Mononuclear cell (primary cell): ENCODE results near the gene LEKR1. TPM values are rescaled to one million over a fixed set of nuclear protein-coding genes. Genes with fewer than 3 reads are reported as not detected.
"Not testable (repeated sequence)": the region's sequence is repeated elsewhere in the genome, so short reads cannot be mapped to it uniquely, and the experiment has no call there.

Experiments
- H3K27me3 ChIP-seq: 2 replicates; pipeline ENCODE4 v1.6.0; 2011; ENCODE audit warnings: low read length, control low read depth; ENCODE audit not compliant: insufficient read depth
- H3K4me1 ChIP-seq: 2 replicates; pipeline ENCODE4 v1.5.1; 2011; ENCODE audit warnings: mild to moderate bottlenecking, low read length, control low read depth; ENCODE audit not compliant: insufficient read depth
- H3K4me3 ChIP-seq: 2 replicates; pipeline ENCODE4 v1.5.1; 2011; ENCODE audit warnings: mild to moderate bottlenecking, low read length, moderate library complexity
- H3K9me3 ChIP-seq: 2 replicates; pipeline ENCODE4 v1.5.1; 2011; ENCODE audit warnings: low read depth, mild to moderate bottlenecking, control low read depth, low read length
- total RNA-seq: library from RNA; depleted of rRNA; stranded (reverse); fragments of >200 nt; gene quantifications from one replicate; pipeline ENCODE4 v1.2.3, GENCODE V29; 2012

The LEKR1 gene
- total RNA-seq, 1 donor: 9.4 TPM

- peaks cover 9% of the 10 kb centered on the region for H3K4me1 ChIP-seq
- no peak overlapping the region for H3K4me3 ChIP-seq
- no peaks in the 10 kb centered on the region for H3K9me3 ChIP-seq
- no peaks in the 10 kb centered on the region for H3K27me3 ChIP-seq
These were observed 30.2 kb upstream of the LEKR1 start for GRCh38 chr3:156795890-156796481.

DNA sequence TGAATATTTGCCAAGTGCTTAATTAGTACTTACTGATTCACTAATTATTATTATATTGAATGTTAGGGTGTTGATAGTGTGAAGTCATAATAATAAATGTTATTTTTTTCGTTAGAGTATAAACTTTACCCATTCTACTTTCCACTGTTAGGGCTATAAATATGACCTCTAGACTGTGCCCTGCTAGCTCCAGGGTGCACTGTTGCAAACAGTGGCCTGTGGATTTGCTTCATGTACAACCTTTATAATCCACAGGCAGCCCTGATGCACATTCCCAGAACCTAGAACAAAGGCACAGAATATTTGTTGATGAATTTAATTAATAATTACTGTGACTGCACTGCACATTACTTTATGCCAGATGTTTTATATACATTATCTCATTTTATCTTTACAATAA lies 28.8 kb upstream of the LEKR1 start:
- H3K4me1 ChIP-seq: peaks cover 9% of the 10 kb centered on the region
- H3K9me3 ChIP-seq: no peaks in the 10 kb centered on the region
- no peaks in the 10 kb centered on the region for H3K27me3 ChIP-seq
- no peak overlapping the region for H3K4me3 ChIP-seq

- H3K27me3 ChIP-seq, H3K9me3 ChIP-seq, H3K4me1 ChIP-seq, H3K4me3 ChIP-seq: not testable (repeated sequence)
These were observed 25.9 kb upstream of the LEKR1 start for GRCh38 chr3:156800287-156800686.

- Histone ChIP-seq H3K9me3 (no peaks in the 10 kb centered on the region), H3K4me3 (no peak overlapping the region), H3K4me1 (no peaks in the 10 kb centered on the region), H3K27me3 (no peaks in the 10 kb centered on the region)
These were observed 24.4 kb upstream of the LEKR1 start for GRCh38 chr3:156801746-156802145.

DNA sequence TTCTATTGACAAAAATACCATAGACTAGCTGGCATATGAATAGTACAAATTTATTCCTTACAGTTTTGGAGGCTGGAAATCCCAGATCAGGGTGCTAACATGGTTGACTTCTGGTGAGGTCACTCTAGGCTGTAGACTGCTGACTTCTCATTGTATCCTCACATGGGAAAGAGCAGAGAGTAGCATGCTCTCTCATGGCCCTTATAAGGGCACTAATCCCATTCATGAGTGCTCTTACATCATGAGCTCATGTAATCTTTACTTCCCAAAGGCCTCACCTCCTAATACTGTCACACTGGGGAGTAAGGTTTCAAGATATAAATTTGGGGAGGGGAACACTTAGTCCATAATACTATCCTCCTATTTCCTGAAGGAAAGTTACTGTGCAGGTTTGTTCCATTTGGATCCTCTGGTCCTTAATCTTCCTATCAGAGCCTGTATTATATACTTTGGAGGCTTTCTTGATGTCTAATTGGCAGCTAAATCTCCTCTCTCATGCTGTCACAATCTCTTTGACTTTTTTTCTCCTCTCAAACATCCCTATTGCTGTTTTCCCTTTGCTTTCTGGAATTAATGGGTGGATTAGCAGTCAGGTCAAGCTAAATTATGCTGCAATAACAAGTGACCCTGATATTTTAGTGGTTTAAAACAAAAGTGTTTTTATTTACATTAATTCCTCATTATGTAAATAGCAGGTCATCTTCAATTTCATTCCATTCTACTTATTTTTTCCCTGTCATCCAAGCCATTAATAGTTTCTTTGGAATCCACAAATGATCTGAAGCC lies 23.1 kb upstream of the LEKR1 start:
- Histone ChIP-seq H3K4me1 (no peaks in the 10 kb centered on the region), H3K27me3 (no peaks in the 10 kb centered on the region), H3K4me3 (no peak overlapping the region), H3K9me3 (no peaks in the 10 kb centered on the region)

- no peaks in the 10 kb centered on the region for H3K27me3 ChIP-seq
- no peaks in the 10 kb centered on the region for H3K9me3 ChIP-seq
- H3K4me1 ChIP-seq: no peaks in the 10 kb centered on the region
- H3K4me3 ChIP-seq: no peak overlapping the region
These were observed 22.0 kb upstream of the LEKR1 start for GRCh38 chr3:156803952-156804741.

DNA sequence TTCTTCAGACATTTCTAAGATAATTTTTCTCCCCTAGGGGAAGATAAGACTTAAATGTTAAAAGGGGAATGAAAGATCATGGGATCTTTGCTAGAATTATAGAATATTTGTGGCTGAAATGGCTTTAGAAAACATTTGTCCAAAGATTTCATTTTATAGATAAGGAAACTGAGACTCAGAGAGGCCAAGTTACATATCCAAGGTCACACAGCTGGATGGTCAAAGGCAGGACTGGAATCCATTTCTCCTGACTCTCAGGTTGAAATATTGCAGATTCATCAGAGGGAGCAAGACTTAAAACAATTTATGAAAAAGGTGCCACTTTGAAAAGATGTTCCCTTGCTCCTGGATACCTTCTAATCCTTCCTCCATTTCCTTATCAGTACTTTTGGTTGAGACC lies 19.5 kb upstream of the LEKR1 start:
- Histone ChIP-seq H3K27me3 (no peaks in the 10 kb centered on the region), H3K4me3 (no peak overlapping the region), H3K4me1 (no peaks in the 10 kb centered on the region), H3K9me3 (no peaks in the 10 kb centered on the region)

GRCh38 chr3:156808025-156808424 lies 18.1 kb upstream of the LEKR1 start:
- Histone ChIP-seq H3K4me3 (no peak overlapping the region), H3K9me3 (no peaks in the 10 kb centered on the region), H3K27me3 (no peaks in the 10 kb centered on the region), H3K4me1 (no peaks in the 10 kb centered on the region)

DNA sequence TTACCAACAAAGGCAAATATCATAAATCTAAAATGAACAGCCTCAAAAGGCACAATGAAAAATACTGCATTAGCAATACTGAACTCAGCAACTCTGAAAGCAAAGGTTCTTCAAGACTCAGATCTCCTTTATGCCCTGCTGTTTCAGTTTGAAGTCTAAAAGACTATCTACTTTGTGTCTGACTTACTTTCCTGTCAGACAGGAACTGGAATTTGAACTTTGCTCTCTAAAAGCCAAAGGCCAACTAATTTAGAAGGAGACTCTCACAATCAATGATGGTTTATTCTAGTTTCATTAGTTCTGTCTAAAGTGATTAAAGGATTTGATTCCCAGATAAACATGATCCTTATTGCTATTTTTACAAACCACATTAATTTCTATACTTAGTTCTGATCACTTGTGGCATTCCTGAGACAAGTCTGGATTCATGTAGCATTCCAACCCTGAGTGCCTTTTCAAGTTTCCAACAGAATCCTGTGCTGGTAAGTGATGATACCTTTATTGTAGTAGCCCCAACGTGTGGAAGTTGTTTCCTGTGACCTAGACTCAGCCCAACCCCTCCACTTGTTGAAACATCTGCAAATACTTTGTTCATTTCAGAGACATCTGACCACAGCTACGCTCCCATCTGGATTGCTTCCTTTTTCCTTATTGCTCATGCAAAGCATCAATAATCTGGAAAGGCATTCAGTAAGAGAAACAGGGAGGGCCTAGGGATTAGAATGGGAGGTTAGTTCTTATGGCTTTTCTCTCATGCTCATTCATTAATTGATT lies 14.9 kb upstream of the LEKR1 start:
- no peaks in the 10 kb centered on the region for H3K27me3 ChIP-seq
- H3K4me1 ChIP-seq: peaks cover 6% of the 10 kb centered on the region
- H3K4me3 ChIP-seq: no peak overlapping the region
- no peaks in the 10 kb centered on the region for H3K9me3 ChIP-seq

DNA sequence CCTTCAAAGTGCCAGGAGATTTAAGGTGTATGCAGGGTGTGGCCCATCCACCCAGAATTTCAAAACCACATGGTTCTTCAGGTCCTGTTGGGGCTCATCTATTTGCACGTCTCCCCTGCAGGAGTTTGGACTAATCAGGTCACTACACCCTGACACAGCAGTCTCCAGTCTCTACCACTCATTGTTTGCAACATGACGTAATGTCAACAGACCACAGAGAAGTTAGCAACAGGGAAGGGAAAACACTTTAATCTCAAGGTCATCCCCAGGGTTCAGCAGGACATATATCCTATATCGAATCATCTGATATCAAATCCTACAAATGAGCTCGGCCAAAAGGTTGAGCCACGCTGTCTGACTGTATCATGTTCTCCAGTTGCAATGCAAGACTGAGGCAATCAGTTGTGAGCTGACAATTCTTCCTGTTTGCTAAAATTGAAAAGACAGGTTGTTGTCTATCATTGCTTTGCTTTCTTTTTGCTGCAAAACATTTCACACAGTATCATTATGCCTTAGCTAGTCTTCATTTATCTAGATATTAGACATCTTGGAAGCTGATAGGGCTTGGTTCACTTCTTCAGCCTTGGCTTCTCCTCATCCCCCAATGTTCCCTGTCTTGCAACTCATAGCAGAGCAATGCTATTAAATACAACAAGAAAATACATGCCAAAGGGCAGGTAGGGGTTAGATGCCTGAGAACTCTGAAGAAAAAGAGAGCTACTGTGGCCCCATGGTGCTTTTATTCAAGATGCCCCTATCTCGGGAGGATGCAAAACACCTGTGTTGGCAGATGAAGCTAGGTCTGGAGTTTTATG lies 13.4 kb upstream of the LEKR1 start:
- Histone ChIP-seq H3K9me3 (no peaks in the 10 kb centered on the region), H3K4me3 (no peak overlapping the region), H3K27me3 (no peaks in the 10 kb centered on the region), H3K4me1 (peaks cover 18% of the 10 kb centered on the region)

DNA sequence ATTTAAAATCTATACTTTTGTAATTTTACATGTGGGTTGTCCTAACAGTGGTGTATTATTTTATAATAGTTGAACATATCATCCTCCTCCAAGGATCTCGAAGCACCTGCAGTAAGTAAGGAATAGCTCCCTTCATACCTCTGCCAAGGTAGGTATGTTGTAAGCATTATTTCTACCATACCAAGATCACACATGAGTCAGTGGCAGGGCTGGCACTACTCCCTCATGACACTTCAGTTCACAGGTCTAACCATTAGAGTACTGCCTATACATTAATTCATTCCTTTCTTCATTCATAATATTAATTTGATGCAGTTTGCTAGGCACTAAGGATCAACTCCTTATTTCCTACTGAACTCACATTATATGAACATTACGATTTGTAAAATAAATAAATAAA lies 11.9 kb upstream of the LEKR1 start:
- H3K27me3 ChIP-seq: no peaks in the 10 kb centered on the region
- H3K4me1 ChIP-seq: peaks cover 25% of the 10 kb centered on the region
- no peak overlapping the region for H3K4me3 ChIP-seq
- H3K9me3 ChIP-seq: no peaks in the 10 kb centered on the region

- H3K4me3 ChIP-seq: peak overlapping the region; percentile 49
- no peaks in the 10 kb centered on the region for H3K27me3 ChIP-seq
- peaks cover 25% of the 10 kb centered on the region for H3K4me1 ChIP-seq
These were observed 9.9 kb upstream of the LEKR1 start for GRCh38 chr3:156816091-156816793.

GRCh38 chr3:156816794-156817645 lies 9.1 kb upstream of the LEKR1 start:
- Histone ChIP-seq H3K4me1 (peaks cover 25% of the 10 kb centered on the region), H3K4me3 (peak overlapping the region; percentile 49), H3K27me3 (no peaks in the 10 kb centered on the region), H3K9me3 (no peaks in the 10 kb centered on the region)

More at GRCh38 chr3:156816091-156816793, 9.9 kb upstream of the LEKR1 start:
- no peaks in the 10 kb centered on the region for H3K9me3 ChIP-seq
